Stomach (tissue), 4 donors: ENCODE results near the gene KCNJ12.

Source experiments
- EP300 ChIP-seq: sonication (generic); formaldehyde crosslinking; IDR thresholded peaks from one replicate; pipeline ENCODE4 v1.6.1; 2017; ENCODE audit warnings: antibody characterized with exemption
- POLR2A ChIP-seq, 4 donors: fragments of 450-650 bp; IDR thresholded peaks; one replicate each; pipeline ENCODE4 v1.6.1; 2016; ENCODE audit warnings: antibody characterized with exemption in 4 of 4, control low read depth in 2 of 4, mild to moderate bottlenecking in 1 of 4, moderate library complexity in 1 of 4
- TF ChIP-seq, protein P1 (sequence below), 7 experiments: fragments of 450-650 bp in 4 of 7; fragments of 200-600 bp in 3 of 7; sonication (generic) in 3 of 7; IDR thresholded peaks; one replicate each; pipeline ENCODE4 v1.5.1; 2016 to 2019; ENCODE audit warnings: antibody characterized with exemption in 7 of 7, control low read depth in 2 of 7, mild to moderate bottlenecking in 1 of 7

DNA sequence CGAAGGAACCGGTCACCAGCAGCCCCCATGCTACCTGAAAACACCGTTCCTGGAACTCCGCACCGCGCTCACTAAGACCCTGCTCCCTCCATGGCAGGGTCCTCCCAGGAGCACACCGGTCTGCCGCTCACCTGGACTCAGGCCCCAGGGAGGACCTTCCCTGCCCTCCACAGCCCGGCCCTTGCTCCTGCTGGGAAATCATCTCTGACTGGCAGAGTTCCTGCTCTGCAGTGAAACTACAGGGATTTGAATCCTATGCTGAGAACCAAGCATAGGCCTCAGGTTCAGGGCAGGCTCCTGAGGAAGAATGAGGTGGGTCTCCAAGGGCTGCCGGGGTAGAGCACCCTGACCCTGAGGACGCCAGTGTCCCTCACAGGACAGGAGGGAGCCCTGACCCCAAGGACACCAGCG, 88.5 kb downstream of the KCNJ12 start:
- TF ChIP-seq EP300 (no peak), POLR2A (IDR thresholded peaks at IDR 0.05) (no peak)
- TF ChIP-seq, protein P1, sequence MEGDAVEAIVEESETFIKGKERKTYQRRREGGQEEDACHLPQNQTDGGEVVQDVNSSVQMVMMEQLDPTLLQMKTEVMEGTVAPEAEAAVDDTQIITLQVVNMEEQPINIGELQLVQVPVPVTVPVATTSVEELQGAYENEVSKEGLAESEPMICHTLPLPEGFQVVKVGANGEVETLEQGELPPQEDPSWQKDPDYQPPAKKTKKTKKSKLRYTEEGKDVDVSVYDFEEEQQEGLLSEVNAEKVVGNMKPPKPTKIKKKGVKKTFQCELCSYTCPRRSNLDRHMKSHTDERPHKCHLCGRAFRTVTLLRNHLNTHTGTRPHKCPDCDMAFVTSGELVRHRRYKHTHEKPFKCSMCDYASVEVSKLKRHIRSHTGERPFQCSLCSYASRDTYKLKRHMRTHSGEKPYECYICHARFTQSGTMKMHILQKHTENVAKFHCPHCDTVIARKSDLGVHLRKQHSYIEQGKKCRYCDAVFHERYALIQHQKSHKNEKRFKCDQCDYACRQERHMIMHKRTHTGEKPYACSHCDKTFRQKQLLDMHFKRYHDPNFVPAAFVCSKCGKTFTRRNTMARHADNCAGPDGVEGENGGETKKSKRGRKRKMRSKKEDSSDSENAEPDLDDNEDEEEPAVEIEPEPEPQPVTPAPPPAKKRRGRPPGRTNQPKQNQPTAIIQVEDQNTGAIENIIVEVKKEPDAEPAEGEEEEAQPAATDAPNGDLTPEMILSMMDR (IDR thresholded peaks at IDR 0.05) = no peak
